GM21723 (cell line): ENCODE results near the gene KANSL2.
A peak's percentile ranks its signal among the peaks of the same experiment; 100 is the strongest.
"Not testable (repeated sequence)": the region's sequence is repeated elsewhere in the genome, so short reads cannot be mapped to it uniquely, and the experiment has no call there.

Experiments
- ATAC-seq: cut with Tn5 transposase; IDR thresholded peaks from one replicate; pipeline ENCODE4 v1.9.1; 2021; ENCODE audit warnings: mild to moderate bottlenecking, moderate library complexity; ENCODE audit not compliant: unreplicated experiment

Gene KANSL2

GRCh38 chr12:48681710-48682532 lies at the start of gene KANSL2:
Gene KANSL2 (minus strand): TSS chr12:48682238. CDS start chr12:48681632, 606 bp downstream.
- peak; percentile 97 for ATAC-seq

- no peak for ATAC-seq
Observed at GRCh38 chr12:48728807-48729206, 46.8 kb upstream of the KANSL2 start.

DNA sequence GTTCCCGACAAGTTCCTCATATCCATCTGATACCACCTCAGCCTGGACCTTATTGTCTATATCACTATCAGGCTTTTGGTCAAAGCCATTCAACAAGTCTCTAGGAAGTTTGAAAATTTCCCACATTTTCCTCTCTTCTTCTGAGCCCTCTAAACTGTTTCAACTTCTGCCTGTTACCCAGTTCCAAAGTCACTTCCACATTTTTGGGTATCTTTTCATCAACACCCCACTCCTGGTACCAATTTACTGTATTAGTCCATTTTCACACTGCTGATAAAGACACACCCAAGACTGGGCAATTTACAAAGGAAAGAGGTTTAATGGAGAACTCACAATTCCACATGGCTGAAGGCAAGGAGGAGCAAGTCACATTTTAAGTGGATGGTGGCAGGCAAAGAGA lies 38.7 kb upstream of the KANSL2 start:
- not testable (repeated sequence) for ATAC-seq

GRCh38 chr12:48720171-48720570 lies 38.1 kb upstream of the KANSL2 start:
- not testable (repeated sequence) for ATAC-seq

GRCh38 chr12:48719002-48719401 lies 37.0 kb upstream of the KANSL2 start:
- ATAC-seq, result not testable (repeated sequence)

DNA sequence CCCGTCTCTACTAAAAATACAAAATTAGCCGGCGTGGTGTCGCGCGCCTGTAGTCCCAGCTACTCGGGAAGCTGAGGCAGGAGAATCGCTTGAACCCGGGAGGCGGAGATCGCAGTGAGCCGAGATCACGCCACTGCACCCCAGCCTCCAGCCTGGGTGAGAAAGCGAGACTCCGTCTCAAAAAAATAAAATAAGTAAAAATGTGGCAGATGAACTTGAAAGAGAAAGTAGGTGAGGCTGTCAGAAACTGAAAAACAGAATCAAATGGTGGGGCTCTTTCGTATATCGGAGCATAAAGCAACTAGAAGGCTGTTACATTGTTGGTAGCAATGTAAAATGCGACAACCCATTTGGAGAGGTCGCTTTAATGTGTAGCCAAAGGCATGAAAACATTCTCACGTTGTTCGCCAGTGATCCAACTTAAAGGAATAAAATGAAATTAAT lies 35.2 kb upstream of the KANSL2 start:
- peak; percentile 2 for ATAC-seq

GRCh38 chr12:48716493-48717251 lies 34.6 kb upstream of the KANSL2 start, which contains the start of gene CCNT1:
Gene CCNT1 (minus strand): TSS chr12:48716707. CDS start chr12:48716675, 32 bp downstream.
- ATAC-seq, result peak; percentile 98

DNA sequence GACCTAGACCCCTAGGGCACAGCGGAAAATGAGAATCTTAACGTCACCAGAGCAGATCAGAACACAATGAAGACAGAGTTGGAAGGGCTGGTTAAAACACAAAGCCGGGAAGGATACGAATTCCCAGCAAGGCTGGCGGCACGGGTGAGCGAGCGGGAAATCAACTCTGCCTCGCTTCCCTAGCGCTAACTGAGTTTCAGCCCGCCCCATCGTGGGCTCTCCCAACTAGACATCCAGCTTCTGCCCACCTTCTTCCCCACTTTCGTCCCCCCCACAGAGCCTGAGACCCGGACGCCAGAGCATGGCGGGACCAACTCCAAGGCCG lies 34.1 kb upstream of the KANSL2 start:
- ATAC-seq, result no peak

DNA sequence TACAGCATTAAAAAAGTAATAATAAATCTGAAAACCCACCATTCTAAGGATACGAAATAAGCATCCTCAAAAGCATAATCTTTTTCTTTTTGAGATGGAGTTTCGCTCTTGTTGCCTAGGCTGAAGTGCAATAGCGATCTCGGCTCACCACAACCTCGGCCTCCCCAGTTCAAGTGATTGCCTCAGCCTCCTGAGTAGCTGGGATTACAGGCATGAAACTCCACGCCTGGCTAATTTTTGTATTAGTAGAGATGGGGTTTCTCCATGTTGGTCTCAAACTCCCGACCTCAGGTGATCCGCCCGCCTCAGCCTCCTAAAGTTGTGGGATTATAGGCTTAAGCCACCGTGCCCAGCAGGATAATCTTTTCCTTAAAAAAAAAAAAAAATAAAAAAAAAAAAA lies 30.2 kb upstream of the KANSL2 start:
- no peak for ATAC-seq

- ATAC-seq, result not testable (repeated sequence)
Observed at GRCh38 chr12:48698822-48699221, 16.8 kb upstream of the KANSL2 start.

GRCh38 chr12:48696626-48697025 lies 14.6 kb upstream of the KANSL2 start:
- ATAC-seq, result no peak

- no peak for ATAC-seq
Observed at GRCh38 chr12:48695859-48696258, 13.8 kb upstream of the KANSL2 start.

- no peak for ATAC-seq
Observed at GRCh38 chr12:48694038-48694437, 12.0 kb upstream of the KANSL2 start.

DNA sequence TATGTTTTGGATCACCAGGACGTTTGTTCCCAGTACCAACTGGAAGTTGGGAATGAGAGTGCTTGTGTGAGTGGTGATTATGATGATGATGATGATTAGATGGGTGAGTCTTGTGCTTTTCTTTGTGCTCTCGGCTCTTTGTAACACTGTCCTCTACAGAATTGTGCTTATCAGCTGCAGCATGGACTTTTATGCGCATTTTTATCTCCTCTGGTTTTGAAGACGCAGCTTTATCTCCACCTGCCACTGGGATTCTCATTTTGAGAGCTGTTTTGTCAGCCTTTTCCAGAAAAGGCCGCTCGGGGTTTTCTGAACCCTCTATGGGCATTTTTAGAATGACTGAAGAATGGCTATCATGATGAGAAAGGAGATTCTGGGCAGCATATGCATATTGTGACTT lies 11.5 kb upstream of the KANSL2 start:
- ATAC-seq, result no peak

- ATAC-seq, result no peak
Observed at GRCh38 chr12:48691826-48692487, 9.9 kb upstream of the KANSL2 start.

GRCh38 chr12:48690990-48691389 lies 9.0 kb upstream of the KANSL2 start:
- no peak for ATAC-seq

- ATAC-seq, result no peak
Observed at GRCh38 chr12:48690436-48690835, 8.4 kb upstream of the KANSL2 start.

DNA sequence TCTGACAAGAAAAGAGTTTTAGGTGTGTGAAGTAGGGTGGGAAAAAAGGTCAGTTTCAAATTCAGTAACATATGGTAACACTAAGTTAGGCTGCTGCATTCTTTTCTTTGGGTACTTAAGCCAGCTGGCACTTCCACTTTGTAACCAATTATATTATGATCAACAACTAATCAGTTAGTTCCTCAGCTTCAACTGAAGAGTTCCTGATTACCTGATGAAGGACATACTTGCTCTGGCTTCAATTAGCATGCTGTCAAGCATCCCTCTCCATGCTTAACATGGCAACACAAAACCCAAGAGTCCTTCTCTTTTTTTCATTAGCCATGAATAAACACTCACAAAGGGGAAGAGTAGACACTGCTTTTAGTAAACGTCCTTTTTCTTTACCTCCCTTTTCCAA lies 6.8 kb upstream of the KANSL2 start:
- ATAC-seq, result no peak

- ATAC-seq, result no peak
Observed at GRCh38 chr12:48687592-48687991, 5.6 kb upstream of the KANSL2 start.

DNA sequence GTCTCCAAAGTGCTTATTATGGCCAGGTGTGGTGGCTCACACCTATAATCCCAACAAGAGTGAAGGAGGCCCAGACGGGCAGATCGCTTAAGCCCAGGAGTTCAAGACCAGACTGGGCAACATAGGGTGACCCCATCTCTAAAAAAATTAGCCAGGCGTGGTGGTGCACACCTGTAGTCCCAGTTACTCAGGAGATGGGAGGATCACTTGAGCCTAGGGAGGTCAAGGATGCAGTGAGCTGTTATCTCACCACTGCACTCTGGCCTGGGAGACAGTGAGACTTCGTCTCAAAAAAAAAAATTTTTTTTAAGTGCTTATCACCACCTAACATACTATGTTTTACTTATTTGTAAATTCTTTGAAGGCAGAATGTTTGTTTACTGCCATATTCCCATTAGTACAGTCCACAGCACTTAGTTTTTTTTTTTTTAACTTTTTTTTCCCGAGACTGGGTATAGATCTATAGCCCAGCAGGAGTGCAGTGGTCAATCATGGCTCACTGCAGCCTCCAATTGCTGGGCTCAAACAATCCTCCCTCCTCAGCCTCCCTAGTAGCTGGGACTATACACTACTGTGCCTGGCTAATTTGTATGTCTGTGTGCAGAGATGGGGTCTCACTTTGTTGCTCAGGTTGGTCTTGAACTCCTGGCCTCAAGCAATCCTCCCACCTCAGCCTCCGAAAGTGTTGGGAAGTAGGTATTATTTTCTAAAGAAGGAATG lies 4.7 kb upstream of the KANSL2 start:
- no peak for ATAC-seq

- no peak for ATAC-seq
Observed at GRCh38 chr12:48686037-48686595, 4.1 kb upstream of the KANSL2 start.
